Stimulated activated CD8-positive, alpha-beta memory T cell treated with anti-CD3 and anti-CD28 coated beads, Interleukin-15, amount 100 ng/mL, for 1 hour (primary cell): Measurements from ENCODE around the gene OGFOD3.
"Not testable (repeated sequence)": the region's sequence is repeated elsewhere in the genome, so short reads cannot be mapped to it uniquely, and the experiment has no call there.

Experiments used
- DNase-seq: peaks from one replicate; pipeline ENCODE4 v3.0.0-alpha.2; 2020; ENCODE audit warnings: low read depth

Gene OGFOD3

GRCh38 chr17:82418001-82418986 lies at the start of gene OGFOD3, which contains the start of gene HEXD:
Gene OGFOD3 (minus strand): TSS chr17:82418586. CDS start chr17:82418485, 101 bp downstream.
Gene HEXD (plus strand): TSS chr17:82418347. CDS start chr17:82419800, 1,453 bp downstream.
- peak; percentile 63 for DNase-seq

DNA sequence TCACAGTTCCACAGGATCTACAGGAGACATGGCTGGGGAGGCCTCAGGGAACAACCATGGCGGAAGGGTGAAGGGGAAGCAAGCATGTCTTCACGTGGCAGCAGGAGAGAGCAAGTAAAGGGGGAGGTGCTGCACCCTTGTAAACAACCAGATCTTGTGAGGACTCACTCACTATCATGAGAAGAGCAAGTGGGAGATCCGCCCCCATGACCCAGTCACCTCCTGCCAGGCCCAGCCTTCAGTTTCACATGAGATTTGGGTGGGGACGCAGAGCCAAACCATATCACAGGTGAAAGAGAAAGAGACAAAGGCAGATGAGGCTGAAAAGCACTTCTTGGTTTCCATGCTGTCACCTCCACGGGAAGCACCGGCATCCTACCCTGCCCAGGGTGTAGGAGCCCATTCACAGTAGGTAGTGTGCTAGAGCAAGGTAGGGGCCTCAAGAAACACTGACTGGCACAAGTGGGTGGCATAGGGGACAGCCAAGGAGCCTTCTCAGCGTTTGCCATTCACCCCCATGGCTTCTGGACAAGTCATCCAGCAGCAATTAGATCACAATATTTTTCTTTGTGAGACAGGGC lies 46.7 kb upstream of the OGFOD3 start:
- DNase-seq = no peak

GRCh38 chr17:82464567-82464929 lies 46.2 kb upstream of the OGFOD3 start:
- no peak for DNase-seq

DNA sequence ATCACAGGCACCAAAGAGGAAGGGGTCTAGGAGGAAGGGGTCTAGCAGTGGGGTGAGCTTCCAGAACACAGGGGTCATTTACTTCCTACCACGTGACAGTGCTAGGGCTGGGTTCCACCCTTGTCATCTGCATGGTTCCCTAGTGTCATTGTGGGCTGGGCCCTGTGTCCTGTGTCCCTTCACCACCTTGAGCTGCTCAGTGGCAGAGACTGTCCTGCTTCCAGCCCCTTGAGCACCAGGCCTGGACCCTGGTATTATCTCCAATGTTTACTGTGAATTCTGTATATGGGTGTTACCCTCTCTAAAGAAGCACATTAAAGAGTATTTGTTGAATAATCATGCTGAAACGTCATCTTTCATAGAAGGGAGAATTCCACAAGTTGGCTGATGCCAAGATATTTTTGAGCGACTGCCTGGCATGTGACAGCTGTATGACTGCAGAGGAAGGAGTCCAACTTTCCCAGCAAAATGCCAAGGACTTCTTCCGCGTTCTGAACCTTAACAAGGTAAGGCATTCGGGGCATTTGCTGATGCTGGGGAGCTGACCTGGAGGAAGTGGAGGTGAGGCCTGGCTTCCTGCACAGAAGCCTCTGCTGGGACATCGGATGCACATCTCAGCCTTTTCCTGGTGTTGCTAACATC lies 45.7 kb upstream of the OGFOD3 start:
- no peak for DNase-seq

DNA sequence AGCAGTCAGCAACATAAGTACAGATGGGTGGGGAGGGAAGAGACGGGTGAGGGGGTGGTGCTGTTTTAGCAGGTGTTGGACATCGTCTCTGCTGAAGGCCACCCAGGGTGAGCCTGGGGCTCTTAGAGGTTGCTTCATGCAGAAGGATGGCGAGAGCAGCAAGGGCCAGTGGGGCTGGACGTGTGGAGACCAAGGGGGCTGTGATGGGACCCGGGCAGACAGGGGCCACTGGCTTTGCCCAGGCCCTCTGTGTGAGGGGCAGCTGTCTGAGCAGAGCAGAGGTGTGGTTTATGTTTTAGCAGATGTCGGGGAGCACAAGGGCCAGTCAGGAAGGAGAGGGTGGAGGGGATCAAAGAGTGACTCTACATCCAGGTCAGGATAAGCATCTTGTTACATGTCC lies 45.0 kb upstream of the OGFOD3 start:
- DNase-seq = no peak

DNA sequence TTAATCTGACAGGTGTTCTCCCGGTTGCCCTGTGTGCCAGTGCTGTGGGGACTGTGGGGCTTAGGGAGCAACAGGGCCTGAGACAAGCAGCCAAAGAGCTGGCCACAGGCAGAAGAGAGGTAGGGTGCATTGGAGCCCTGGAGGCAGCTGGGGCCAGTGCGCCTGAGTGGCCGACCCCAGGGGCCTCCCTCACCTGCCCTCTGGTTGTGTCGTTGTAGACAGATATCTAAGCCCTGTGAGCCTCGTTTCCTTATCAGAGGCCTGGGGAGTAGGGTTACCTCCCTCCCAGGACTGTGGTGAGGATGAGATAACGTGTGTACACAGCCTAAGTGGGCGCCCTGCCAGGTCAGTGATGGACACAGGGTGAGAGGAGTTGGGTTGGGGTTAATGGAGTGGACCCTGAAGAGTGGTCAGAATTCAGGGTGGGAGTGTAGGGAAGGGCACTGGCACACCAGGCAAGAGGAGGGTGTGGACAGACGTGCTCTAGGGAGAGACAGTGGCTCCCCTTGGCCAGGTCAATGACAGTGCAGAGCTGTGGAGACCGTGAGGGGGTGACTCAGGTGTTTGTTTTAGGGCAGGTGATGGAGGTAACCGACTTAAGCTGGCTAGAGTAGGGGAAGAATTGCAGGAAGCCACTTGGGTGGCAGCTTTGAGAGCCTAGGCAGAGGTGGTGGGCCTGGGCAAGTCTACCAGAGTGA lies 43.6 kb upstream of the OGFOD3 start:
- DNase-seq = no peak

GRCh38 chr17:82459936-82460335 lies 41.5 kb upstream of the OGFOD3 start:
- not testable (repeated sequence) for DNase-seq

GRCh38 chr17:82458885-82459424 lies 40.6 kb upstream of the OGFOD3 start:
- DNase-seq = no peak

GRCh38 chr17:82458179-82458884 lies 39.9 kb upstream of the OGFOD3 start, which contains the start of gene NARF:
Gene NARF (plus strand): TSS chr17:82458741. CDS start chr17:82458804, 63 bp downstream.
- DNase-seq = peak; percentile 89

GRCh38 chr17:82457929-82458178 lies 39.5 kb upstream of the OGFOD3 start:
- no peak for DNase-seq

- DNase-seq = no peak
These were observed 38.9 kb upstream of the OGFOD3 start for GRCh38 chr17:82457073-82457928.

DNA sequence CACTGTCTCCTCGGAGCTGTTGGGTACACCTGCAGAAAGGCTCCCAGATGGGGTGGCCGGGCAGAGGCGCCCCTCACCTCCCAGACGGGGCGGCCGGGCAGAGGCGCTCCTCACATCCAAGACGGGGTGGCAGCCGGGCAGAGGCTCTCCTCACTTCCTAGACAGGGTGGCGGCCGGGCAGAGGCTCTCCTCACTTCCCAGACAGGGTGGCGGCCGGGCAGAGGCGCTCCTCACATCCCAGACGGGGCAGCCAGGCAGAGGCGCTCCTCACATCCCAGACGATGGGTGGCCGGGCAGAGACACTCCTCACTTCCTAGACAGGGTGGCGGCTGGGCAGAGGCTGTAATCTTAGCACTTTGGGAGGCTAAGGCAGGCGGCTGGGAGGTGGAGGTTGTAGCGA lies 35.3 kb upstream of the OGFOD3 start:
- DNase-seq = not testable (repeated sequence)

GRCh38 chr17:82453151-82453550 lies 34.8 kb upstream of the OGFOD3 start:
- not testable (repeated sequence) for DNase-seq

DNA sequence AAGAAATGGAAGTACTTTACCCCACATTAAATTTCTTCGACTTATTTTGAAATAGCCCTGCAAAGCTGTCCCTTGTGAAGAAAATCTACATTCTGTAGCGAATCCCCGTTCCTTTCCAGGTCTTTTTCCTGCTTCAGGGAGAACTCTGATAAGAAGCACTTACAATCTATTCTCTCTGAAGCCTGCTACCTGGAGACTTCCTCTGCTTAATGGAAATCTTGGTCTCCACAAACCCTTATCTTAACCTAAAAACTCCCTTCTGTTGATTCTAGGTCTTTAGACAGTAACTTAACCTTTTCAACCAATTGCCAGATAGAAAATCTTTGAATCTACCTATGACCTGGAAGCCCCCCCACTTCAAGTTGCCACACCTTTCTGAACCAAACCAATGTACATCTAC lies 33.8 kb upstream of the OGFOD3 start:
- DNase-seq = no peak

GRCh38 chr17:82450357-82451106 lies 32.1 kb upstream of the OGFOD3 start, which contains the start of gene CYBC1:
Gene CYBC1 (minus strand): TSS chr17:82450752. CDS start chr17:82449254, 1,498 bp downstream.
- DNase-seq = peak; percentile 90

GRCh38 chr17:82449883-82450356 lies 31.5 kb upstream of the OGFOD3 start:
- DNase-seq = no peak

GRCh38 chr17:82449131-82449882 lies 30.9 kb upstream of the OGFOD3 start:
- DNase-seq = peak; percentile 47

- no peak for DNase-seq
These were observed 29.5 kb upstream of the OGFOD3 start for GRCh38 chr17:82447876-82448275.

DNA sequence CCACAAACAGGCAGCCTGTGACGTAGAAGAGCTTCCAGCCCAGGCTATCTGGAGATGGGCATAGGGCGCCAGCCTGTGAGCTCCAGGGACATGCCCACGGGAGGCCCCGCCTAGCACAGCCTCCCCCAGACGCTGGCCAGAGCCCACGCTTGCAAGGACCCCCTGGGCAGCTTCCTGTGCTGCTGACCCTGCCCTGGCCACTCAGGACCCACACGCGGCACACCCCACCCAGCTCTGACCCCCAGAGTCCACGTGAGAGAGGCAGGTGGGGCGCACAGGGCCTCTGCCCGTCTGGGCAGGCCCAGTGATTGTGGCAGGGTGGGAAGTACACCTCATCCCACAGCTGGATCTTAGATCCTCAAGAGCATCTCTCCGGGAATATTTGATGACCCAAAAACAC lies 28.3 kb upstream of the OGFOD3 start:
- no peak for DNase-seq
